Measurements from ENCODE around the gene CEP131. TPM values are rescaled to one million over a fixed set of nuclear protein-coding genes. Genes with fewer than 3 reads are reported as not detected.
"Not testable (repeated sequence)": the region's sequence is repeated elsewhere in the genome, so short reads cannot be mapped to it uniquely, and the experiment has no call there.

Gene CEP131
- total RNA-seq, 1 donor from 2014 or later = 8.5 TPM

DNA sequence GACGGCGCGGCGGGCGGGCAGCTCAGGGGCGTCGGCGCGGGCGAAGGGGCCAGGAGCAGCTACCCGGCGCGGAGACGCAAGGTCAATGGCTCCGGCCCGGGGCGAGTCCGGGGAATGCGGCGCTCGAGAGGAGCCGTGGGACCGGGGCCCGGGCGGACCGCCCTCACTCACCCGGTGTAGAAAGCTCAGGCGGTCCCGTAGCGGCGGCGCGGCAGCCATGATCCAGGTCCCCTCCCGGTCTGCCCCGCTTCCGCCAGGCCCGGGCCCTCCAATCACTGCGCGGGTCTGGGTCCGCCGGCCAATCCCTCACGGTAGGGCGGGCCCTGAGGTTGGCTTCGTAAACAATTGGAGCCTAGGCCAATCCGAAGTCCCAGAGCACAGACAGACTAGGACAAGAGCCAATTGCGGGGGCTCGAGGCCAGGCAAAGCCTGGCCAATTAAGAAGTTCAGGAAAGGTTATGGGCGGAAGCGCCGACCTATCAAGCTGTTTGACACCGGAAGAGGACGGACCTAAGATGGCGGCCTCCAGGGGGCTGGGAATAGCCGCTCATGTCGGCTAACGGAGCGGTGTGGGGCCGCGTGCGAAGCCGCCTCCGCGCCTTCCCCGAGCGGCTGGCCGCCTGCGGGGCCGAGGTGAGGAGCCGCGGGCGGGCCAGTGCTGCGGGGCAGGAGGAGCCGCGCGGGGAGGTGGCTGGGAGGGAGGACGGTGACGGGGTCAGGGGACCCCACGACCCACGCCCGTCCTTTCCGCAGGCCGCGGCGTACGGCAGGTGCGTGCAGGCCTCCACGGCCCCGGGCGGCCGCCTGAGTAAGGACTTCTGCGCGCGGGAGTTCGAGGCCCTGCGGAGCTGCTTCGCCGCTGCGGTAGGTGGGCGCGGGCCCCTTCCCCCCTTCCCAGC is 16.3 kb upstream of the CEP131 start, which contains the start of the genes NDUFAF8 and TEPSIN:
Gene NDUFAF8, plus strand, starts transcription at position 504 of the 899 bp plus-strand sequence. Its CDS starts 46 bp downstream, at position 550.
Gene TEPSIN, minus strand, starts transcription at position 241 of the 899 bp plus-strand sequence. Its CDS starts 22 bp downstream, at position 219.
- peak; percentile 99 for DNase-seq

DNA sequence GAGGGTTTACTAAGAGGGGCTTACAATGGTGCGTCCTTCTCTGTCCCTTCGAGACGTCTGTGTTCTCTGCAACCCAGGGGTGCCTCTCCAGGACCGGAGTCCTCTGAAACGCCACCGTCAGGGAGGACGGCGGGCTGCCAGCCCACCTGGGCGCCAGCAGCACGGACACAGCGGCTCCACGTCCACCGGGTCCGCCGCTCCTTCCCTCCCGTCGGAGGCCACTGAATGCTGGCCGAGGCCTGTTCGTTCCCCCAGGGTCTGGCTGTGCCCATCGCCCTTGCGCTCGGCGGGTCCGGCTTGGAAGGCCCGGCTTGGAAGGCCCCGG is 15.7 kb upstream of the CEP131 start:
- DNase-seq = no peak

DNA sequence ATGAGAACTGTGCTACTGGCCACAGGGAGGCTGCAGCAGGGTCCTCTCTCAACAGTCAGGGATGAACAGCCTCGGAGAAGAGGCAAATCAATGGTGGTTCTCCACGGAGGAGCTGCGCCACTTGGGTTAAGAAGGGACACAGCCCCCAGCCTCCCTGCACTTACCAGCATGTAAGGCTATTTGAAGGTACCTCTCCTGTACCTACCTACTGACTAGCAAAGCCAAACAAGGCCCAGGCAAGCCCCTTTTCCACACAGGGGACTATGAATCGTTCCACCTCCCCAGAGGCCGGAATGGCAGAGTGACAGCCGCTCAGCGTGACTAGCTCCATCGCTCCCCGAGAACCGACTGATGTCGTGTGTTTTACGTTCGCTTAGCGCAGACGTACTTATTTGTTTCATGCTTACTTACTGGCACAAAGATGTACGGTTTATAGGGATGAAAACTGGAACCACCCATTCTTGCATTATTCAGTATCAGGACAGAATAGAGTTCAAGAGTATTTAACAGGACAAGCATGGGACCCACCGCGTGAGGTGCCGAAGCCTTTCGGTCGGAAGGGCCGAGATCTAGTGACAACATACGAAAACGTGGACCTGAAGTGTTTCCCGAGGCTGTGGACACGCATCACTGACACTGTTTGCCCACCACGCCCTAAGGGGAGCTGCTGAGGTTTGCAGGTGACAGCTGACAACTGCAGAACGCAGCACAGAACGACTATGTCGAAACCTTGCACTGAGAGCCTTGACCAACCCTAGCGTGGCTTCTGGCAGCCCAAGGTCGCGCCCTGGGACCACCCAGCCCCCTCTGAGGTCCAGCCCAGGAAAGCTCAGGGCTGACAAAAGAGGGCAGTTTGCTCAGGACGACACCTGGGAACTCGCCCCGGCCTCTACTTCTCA is 15.1 kb upstream of the CEP131 start:
- no peak for DNase-seq

DNA sequence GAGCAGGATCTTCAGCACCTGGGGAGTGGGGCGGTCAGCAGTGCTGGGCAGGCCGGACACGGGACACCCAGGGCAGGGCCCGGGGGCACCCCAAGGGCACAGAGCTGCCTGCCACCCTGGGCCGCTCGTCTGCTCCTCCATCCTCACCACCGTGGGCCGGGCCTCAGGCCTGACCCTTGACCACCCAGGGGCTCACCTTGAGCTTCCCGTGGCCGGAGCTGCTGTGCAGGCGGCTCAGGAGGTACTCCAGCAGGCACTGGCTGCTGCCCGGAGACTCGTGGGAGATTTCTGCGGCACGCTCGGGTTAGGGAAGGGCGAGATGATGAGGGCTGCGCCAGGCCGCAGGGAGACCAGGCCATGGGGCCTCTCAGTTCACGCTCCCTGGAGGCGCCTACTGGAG is 14.0 kb upstream of the CEP131 start:
- no peak for DNase-seq

DNA sequence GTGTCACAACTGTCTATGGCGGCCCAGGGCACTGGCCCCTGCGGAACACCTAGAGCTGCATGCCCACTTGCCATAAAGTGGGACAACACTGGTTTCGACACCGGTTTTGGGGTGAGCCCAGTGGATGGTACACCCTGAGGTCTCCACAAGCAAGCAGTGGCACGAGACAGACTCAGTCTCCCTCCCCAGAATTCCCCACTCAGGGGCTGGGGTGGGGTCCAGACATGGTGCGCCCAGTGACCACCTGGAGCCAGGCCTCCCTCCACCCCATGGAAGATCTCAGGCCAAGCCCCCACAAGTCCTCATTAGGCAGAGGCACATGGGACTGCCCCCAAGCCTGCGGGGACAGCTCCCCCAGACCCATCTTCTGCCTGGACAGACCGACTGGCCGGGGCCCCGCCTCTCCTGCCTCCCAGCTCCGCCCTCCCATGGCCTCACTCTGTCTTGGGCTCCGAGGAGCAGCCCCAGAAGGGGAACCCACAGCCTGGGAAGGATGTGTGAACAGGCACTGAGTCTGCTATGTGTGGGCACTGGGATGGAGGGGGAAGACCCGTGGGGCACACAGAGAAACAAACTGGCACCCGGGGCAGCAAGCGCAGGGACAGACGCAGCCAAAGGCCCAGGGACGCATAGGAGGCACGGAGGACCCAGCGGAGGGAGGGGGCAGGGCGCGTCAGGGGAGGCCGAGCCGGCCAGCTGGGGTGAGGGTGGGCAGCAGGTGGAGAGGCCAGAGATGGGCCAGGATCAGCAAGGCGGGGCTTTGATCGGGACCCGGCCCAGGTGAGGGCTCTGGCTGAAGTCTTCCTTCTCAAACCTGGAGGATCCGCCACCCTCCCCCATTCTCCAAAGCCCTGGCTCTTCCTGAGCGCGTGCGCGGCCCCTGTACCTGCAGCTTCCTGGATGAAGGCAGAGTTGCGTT is 13.3 kb upstream of the CEP131 start:
- no peak for DNase-seq

DNA sequence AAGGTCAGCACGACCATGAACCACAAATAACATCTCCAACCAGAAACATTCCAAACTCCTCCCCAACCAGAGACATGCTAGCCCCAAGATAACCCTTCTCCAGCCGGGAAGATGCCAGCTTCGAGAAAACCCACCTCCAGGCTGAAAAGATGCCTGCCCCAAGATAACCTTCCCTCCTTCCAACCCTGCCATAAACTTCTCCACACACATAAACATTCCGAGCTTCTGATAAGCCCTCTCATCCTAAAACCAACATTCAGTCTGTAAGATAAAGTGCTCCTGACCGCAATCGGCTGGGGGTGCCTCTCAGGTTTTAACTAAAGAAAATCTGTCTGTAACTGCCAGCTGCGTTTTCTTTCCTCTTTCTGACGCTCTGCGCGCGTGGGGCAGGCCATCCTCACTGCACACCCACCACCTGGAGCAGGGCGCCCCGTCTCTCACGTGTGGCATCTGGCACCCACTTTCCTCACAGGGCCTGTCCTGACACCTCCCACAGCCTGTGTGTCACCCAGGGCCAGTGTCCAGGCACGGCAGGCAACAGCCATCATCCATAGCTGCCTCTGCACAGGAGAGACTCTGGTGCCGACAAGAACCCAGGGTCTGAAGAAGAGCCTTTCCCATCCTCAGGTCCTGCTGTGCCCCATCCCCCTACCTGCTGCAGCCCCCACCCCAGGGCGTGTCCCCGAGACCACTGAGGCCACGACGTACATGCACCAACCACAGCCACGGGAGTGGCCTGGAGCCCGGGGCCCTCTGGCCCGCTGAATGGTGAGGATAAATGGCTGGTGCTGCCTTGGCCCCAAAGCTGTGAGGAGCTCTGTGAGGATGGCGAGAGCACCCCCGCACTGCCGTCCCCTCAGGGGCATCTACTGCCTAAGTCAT is 12.4 kb upstream of the CEP131 start:
- DNase-seq = no peak

DNA sequence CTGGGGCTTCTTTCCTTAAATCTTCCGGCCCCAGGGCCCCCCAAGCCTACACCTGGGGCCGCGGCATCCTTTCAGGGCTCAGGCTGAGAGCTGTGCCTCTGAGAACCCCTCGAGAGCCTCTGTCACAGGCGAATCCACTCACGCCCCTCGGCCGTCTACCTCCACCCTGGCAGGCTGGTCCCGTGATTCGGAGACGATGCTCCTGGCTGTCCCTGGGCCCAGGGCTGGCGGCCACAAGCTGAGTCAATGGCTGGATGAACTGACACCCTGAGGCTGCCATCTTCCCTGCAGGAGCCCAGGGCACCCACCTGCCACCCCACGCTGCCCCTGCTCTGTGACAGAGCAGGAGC is 11.7 kb upstream of the CEP131 start:
- no peak for DNase-seq

DNA sequence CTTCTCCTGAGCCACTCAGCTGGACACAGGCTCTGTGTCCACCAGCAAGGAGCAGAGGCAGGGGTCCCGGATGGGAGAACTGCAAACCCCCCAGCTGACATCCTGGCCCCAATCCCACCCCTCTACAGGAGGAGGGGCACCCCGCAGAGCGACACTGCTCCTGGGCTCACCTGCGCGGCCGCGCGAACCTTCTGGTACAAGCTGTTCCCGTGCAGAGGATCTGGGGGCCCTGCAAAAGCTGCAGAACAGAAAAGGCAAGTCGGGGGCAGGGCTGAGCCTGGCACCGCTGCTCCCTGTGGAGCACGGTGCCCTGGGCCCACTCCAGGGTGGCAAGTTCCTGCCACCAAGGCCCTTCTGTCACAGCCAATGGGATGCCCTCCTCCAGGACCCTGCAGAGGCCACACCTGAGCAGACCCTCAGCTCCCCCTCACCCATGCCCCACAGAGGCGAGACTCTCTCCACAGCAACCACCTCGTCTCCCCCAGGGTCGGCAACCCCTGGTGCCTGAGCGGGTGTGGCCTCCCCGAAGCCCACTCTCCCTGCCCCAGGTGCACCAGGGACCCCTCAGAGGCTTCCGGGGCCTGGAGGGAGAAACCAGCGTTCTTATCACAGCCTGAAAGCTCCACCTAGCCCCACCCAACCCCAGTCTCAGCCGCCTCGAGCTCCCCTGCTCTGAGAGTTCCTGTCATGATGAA is 11.2 kb upstream of the CEP131 start:
- no peak for DNase-seq

DNA sequence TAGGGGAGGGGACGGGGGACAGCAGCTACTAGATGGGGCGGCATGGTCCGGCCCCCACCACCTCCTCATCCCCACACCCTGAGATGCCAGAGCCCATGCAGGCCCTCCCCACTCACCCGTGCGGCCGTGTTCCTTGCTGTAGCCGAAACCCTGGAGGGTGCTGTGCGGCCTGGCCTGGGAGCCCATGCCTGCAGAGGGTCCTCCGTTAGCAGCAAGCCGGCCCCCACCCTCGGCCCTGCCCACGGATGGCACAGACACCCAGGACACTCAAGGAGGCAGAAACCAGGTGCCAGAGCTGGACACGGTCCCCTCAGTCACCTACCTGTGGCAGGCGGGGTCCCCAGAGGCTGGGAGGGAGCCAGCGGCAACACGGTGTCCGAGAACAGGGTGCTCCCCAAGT is 10.6 kb upstream of the CEP131 start:
- DNase-seq = no peak

DNA sequence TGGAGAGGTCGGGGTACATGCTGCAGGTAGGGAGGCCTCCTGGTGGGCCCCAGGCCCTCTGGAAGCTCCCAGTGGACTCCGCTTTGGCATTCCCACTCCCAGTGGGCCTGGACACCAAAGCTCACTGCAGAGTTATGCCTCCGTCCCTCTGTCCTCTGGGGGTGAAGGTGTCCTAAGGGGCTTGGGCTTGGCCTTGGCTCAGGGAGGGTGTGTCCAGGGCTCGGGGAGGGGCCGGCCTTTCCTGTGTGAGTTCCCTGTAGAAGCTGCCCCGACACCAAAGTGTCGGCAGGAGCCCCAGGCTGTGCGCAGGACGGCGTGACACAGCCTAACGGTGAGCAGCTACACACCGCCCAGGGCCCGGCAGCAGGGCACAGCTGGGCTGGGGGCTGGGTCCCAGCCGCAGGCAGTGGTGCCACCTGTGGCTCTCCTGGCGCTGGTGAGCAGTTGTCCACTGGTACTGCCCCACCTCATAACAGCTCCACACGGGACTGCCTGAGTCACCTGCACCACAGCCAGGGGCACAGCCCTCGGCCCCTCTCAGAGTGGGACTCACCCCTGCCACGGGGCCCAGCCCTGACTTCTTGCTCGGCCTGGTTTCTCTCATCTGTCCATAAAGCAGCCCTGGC is 10.0 kb upstream of the CEP131 start:
- no peak for DNase-seq

DNA sequence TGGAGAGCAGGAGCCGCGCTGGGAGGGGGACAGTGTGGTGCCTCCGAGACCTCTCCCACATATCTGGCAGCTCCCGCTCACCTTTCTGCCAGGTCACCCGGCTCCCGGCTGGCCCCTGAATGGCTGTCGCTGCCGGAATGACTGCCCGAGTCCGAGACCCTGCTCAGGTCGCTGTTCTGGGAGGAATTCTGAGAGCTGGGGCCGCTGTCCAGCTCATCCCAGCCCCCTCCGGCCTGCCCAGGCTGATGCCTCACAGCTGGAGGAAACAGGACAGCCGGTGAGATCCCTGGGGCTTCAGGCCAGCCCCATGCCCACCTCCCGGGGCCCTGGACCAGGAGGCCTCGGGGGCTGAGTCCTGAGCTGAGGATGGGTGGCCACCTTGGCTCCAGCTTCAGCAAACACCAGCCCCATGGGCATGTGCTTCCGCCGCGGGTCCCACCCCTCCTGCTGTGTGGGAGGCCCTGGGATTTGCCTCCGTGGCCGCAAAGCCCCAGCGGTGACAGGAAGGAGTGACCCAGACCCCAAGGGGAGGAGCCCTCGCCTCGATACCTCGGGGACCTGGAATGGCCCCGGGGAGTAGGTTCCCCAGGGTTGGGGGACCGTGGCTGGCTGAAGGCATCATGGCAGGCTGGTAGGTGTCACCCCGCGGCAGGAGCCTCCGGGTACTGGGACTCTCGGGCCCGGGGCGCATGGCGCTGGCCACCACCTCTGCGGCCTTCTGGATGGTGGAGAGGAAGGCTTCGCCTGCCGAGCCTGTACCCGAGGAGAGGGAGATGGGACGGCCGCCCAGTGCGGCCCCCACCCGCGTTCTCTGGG is 9.2 kb upstream of the CEP131 start:
- DNase-seq = no peak

DNA sequence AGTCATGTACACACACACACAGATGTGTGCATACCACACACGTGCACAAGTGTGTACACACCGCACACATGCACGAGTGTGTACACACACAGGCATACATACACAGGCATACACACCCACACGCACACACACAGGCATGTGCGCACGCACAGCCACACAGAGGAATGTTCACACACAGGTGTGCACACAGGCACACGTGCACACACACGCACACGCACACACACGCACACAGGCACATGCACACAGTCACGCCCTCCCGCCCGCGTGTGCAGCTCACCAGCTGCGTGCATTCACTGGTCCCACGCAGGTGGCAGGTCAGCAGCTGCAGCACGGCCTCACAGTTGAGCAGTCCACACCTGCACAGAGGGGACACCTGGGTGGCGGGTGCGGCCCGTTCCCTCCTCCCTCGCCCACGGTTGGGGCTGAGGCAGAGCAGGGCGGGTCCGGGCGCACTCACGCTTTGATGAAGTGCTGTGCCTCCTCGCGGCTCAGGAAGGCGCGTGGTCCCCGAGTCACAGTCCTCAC is 8.4 kb upstream of the CEP131 start:
- no peak for DNase-seq

DNA sequence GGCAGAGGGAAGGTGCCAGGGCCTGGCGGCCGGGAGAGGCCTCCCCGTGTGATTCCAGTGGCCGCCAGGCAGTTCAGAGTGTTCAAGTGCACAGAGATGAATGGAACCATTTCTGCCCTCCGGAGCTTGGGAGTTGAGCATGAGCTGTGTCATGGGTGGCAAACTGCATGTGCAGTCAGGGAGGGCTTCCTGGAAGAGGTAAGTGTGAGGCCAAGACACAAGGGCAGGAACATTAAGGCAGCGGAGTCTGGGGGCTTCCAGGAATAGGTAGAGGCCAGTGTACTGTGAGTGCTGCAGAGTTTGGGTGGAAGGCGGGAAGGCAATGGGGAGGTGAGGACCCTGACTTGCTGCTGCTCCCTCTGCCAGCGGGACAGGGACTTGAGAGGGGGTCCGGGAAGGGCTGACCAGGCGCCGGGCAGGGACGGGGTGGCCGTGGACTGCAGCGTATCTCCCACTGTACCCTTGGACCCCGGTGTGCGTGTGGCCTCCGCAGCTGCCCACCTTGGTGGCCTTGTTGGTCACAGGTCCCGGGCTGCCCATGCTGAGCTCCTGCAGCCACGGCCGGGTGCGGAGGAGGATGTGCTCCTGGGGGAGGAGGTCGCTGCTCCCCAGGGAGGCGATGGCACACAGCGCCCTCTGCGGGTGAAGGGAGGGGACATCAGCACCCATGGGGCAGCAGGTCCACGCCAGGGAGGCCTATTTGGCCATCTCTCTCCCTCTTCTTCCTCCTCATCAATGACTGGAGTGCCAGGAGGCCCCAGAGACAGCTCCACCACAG is 7.5 kb upstream of the CEP131 start:
- no peak for DNase-seq

DNA sequence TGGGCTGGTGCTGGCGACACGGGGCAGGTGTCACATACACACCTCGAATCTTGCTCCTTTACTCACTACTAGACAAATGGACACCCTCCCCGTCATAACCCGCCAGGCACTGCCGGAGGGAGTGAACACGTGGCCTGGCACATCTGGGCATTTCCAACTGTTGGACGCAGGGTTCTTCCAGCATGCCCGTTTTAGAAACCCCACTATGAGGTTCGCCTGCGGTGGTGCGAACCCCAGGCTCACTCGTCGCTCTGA is 6.8 kb upstream of the CEP131 start:
- no peak for DNase-seq

DNA sequence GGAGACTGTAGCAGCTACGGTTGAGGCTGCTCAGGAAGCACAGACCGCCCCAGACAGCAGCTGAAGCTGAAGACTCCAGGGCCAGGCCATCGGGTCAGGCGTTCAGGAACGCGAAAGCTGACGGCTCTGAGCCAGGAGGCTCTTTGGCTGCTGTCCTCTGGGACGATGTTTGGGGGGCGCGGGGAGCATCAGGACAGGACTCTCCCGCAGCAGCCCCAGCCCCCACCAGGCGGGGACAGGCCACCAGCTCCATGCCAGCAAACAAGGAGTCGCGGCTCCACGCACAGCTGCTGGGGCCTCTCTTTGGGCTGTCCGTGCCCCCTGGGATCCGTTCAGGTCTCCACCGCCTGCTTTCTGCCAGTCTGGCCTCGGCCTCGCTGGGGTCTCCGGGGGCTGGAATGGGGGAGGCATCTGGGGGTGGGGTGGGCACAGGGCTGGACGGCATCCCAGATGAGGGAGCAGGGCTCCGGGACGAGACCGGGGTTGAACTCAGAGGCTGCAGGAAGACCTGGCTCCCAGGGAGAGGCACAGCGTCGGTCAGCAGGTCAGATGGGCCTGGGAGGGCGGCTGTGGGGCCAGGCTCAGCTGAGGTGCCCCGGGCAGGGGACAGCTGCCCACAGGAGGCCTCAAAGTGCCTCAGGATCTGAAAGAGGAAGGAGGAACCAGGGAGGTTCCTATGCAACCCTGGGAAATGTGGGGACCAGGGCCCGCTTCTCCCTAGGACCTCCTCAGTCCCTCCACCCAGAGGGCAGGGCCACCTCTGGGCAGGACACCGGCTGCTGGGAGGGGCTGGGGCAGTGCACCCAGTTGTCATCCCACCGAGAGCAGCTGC is 6.3 kb upstream of the CEP131 start:
- DNase-seq = no peak

DNA sequence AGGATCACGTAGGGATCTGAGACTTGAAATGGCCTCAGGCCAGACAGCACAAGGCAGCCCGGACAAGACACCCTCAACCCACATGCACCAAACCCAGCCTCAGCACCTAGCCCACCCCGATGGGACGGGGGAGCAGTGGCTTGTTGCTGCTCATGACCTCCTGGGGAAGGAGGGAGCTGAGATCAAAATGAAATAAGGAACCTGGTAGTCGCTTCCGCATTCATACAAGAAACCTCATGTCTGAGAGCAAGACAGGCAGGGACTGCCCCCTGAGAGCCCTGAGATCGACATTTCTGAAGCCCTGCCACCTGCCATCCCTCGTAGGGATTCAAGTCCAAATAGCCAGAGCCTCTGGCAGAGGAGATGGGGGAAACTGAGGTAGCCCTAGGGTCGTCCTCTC is 5.7 kb upstream of the CEP131 start:
- DNase-seq = no peak

DNA sequence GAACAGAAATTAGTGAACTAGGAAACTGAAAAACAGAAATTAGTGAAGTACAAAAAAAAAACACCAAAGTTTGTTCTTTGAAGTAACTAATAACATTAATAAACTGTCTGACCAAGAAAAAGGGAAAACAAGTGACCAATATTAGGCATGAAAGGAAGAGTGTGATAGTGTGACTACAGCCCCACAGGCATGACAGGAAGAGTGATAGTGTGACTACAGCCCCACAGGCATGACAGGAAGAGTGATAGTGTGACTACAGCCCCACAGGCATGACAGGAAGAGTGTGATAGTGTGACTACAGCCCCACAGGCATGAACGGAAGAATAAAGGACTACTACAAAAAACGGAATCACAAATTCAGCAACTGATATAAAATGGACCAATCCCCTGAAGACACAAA is 4.9 kb upstream of the CEP131 start:
- DNase-seq = not testable (repeated sequence)

Measured in skin of body (tissue), 2 donors.